ENCODE measurements around the gene MINDY2. TPM values are rescaled to one million over a fixed set of nuclear protein-coding genes. Genes with fewer than 3 reads are reported as not detected.
A peak's percentile ranks its signal among the peaks of the same experiment; 100 is the strongest.
"Not testable (repeated sequence)": the region's sequence is repeated elsewhere in the genome, so short reads cannot be mapped to it uniquely, and the experiment has no call there.

Gene MINDY2
- total and polyA plus RNA-seq, 10 of the 15 experiments (the other 5 are each of a cell fraction or from before 2014, with no cell fraction given), result 0.73 to 9.4 (median 3.3) TPM

DNA sequence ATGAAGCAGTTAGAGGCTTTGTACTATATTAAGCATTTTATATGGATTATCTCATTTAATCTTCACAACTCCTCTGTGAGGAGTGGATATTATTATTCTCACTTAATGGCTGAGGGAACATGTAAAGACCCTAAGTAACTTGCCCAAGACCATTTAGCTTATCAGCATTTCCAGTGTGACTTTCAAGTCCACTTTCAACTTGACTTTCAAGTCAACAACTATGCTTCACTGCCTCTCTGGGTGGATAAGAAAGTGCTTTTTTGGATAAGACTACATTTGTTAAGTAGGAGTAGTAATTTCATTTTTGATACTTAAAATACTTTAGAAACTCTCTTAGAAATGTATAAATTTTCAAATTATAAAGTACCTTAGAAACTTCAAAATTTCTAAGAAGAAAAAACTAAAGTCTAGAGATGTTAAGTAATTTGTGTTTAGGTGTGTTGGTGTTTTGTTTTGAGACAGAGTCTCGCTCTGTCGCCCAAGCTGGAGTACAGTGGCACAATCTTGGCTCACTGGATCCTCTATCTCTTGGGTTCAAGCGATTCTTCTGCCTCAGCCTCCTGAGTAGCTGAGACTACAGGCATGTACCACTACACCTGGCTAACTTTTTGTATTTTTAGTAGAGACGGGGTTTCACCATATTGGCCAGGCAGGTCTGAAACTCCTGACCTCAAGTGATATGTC is 71.8 kb downstream of the MINDY2 start:
- CTCF ChIA-PET, result interaction anchor here (0.6 to 0.9 kb wide), 2 partner anchors 32 to 73 kb away, joined by 3 read pairs; no protein-coding TSS in a partner anchor
- H3K4me1 ChIP-seq (ENCODE audit: control insufficient read depth, insufficient read depth, low read length), result peaks cover 23% of the 10 kb centered on the region
- no peaks in the 10 kb centered on the region for H3K36me3 ChIP-seq (ENCODE audit: control insufficient read depth in 2 of 2, insufficient read depth in 2 of 2, low read length in 1 of 2)
- peak; percentile 71 for FAIRE-seq
- no peaks in the 10 kb centered on the region for H4K20me1 ChIP-seq (ENCODE audit: control insufficient read depth, insufficient read depth)
- SMC1A ChIA-PET (ENCODE audit: uncharacterized antibody, unreplicated experiment), result interaction anchor here (0.8 to 1.4 kb wide), 4 partner anchors 12 to 685 kb away, joined by 3 to 5 read pairs (median 3); no protein-coding TSS in a partner anchor
- 39% methylated on average over 4 of the region's 4 CpGs for WGBS (ENCODE audit: insufficient coverage, insufficient replicate concordance, low lambda C conversion rate, missing lambda C conversion rate)
- in situ Hi-C loops (cut with MboI) (no loop called here), intact Hi-C loops (cut with micrococcal nuclease; ENCODE audit: unreplicated experiment) (loop anchor here (10.0 kb wide), 1 partner anchor 672 kb away; no protein-coding TSS in a partner anchor)
- 0 out of 2 replicates have a peak, but pooled peaks have one; percentile 13 for TF ChIP-seq PML (IDR thresholded peaks at IDR 0.05; ENCODE audit: low read length)
- TF ChIP-seq HDAC2 (IDR thresholded peaks at IDR 0.05), result no peak
- TF ChIP-seq JUNB (IDR thresholded peaks at IDR 0.05), result peak; percentile 40
- TF ChIP-seq SREBF2 (IDR thresholded peaks at IDR 0.05; ENCODE audit: low read length), result no peak
- TF ChIP-seq NR2F1 (conservative IDR thresholded peaks at IDR 0.05), result no peak
- 0 out of 2 replicates have a peak, but pooled peaks have one; percentile 11 for TF ChIP-seq RAD21 (IDR thresholded peaks at IDR 0.05; ENCODE audit: insufficient read depth, low read depth, low read length)
- H2AFZ ChIP-seq (ENCODE audit: control insufficient read depth, low read depth, low read length), result peak overlapping the region; percentile 29
- peak overlapping the region; percentile 70 for H3K4me2 ChIP-seq (ENCODE audit: control insufficient read depth, insufficient read depth)
- H3K27ac ChIP-seq (ENCODE audit: control insufficient read depth, insufficient read depth), result peak overlapping the region; percentile 66
- POLR2A ChIA-PET, result interaction anchor here (0.7 kb wide), 1 partner anchor 88 kb away, joined by 3 read pairs; no protein-coding TSS in a partner anchor
- 0 out of 2 replicates have a peak overlapping the region, but pooled peaks have one; percentile 10 for H3K4me3 ChIP-seq
- BruUV-seq (replicated peaks), result no TSS peak
- no peaks in the 10 kb centered on the region for H3K27me3 ChIP-seq (replicated peaks in 1 of 2; ENCODE audit: control insufficient read depth in 2 of 2, insufficient read depth in 2 of 2, low read length in 1 of 2)
- no peaks in the 10 kb centered on the region for H3K79me2 ChIP-seq (ENCODE audit: control insufficient read depth, insufficient read depth, low read length)
- peak; percentile 85 for ATAC-seq
- H3K9ac ChIP-seq (ENCODE audit: control insufficient read depth, insufficient read depth, low read length), result no peak overlapping the region
- peak; percentile 21 for DNase-seq (ENCODE audit: low read depth, low spot score)
- no peaks in the 10 kb centered on the region; the same call in 2 of the 3 replicates for H3K9me3 ChIP-seq (replicated peaks; ENCODE audit: control insufficient read depth, insufficient read depth, low read length)
- RAD21 ChIA-PET (ENCODE audit: unreplicated experiment), result no interaction called here

DNA sequence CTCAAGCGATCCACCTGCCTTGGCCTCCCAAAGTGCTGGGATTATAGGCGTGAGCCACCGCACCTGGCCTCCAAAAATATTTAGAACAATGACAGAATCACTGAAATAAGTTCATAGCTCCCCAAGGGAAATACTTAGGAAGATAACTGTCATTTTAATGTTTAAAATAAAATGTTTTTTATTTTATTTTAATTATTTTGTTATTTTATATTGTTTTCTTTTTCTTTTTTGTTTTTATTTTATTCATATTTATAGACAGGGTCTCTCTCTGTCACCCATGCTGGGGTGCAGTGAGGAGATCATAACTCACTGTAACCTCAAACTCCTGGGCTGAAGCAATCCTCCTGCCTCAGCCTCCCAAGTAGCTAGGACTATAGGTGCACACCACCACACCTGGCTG is 80.1 kb downstream of the MINDY2 start:
- POLR2A ChIA-PET, result not testable (repeated sequence)

More for the DNA sequence above, 80.1 kb downstream of the MINDY2 start:
- FAIRE-seq; H3K36me3 ChIP-seq (ENCODE audit: control insufficient read depth in 2 of 2, insufficient read depth in 2 of 2, low read length in 1 of 2); H3K4me1 ChIP-seq (ENCODE audit: control insufficient read depth, insufficient read depth, low read length); DNase-seq (ENCODE audit: low read depth, low spot score); ATAC-seq; H3K27ac ChIP-seq (ENCODE audit: control insufficient read depth, insufficient read depth); H3K9me3 ChIP-seq (replicated peaks; ENCODE audit: control insufficient read depth, insufficient read depth, low read length); H3K4me2 ChIP-seq (ENCODE audit: control insufficient read depth, insufficient read depth); H2AFZ ChIP-seq (ENCODE audit: control insufficient read depth, low read depth, low read length); H3K4me3 ChIP-seq; H3K9ac ChIP-seq (ENCODE audit: control insufficient read depth, insufficient read depth, low read length); BruUV-seq (replicated peaks); H4K20me1 ChIP-seq (ENCODE audit: control insufficient read depth, insufficient read depth); intact Hi-C loops (cut with micrococcal nuclease; ENCODE audit: unreplicated experiment); in situ Hi-C loops (cut with MboI); SMC1A ChIA-PET (ENCODE audit: uncharacterized antibody, unreplicated experiment); H3K27me3 ChIP-seq (replicated peaks in 1 of 2; ENCODE audit: control insufficient read depth in 2 of 2, insufficient read depth in 2 of 2, low read length in 1 of 2); H3K79me2 ChIP-seq (ENCODE audit: control insufficient read depth, insufficient read depth, low read length): not testable (repeated sequence)
- RAD21 ChIA-PET (ENCODE audit: unreplicated experiment), result interaction anchor here (1.2 kb wide), 1 partner anchor 623 kb away, joined by 4 read pairs; no protein-coding TSS in a partner anchor
- CTCF ChIA-PET, result interaction anchor here (0.6 to 2.4 kb wide), 3 partner anchors 9 to 47 kb away, joined by 3 to 10 read pairs (median 6); no protein-coding TSS in a partner anchor
- 100% methylated on average over 3 of the region's 3 CpGs for WGBS (ENCODE audit: insufficient coverage, insufficient replicate concordance, low lambda C conversion rate, missing lambda C conversion rate)

All from GM12878 (cell line).